HT1080 (cell line): ENCODE results near the gene INSL3. TPM values are rescaled to one million over a fixed set of nuclear protein-coding genes. Genes with fewer than 3 reads are reported as not detected.
A peak's percentile ranks its signal among the peaks of the same experiment; 100 is the strongest.
"Not testable (repeated sequence)": the region's sequence is repeated elsewhere in the genome, so short reads cannot be mapped to it uniquely, and the experiment has no call there.

Source experiments
- DNase-seq: peaks from one replicate; pipeline ENCODE4 v3.0.0-alpha.2; 2015; ENCODE audit warnings: low read depth
- total RNA-seq: library from RNA; depleted of rRNA; stranded (reverse); fragments of >200 nt; shearing (Covaris generic); gene quantifications from 2 replicates; pipeline ENCODE4 v1.2.3, GENCODE V29; 2014

The INSL3 gene
- total RNA-seq, 1 experiment from 2014 or later: not detected

- DNase-seq: no peak
These were observed 5.3 kb upstream of the INSL3 start for GRCh38 chr19:17826508-17827056.

DNA sequence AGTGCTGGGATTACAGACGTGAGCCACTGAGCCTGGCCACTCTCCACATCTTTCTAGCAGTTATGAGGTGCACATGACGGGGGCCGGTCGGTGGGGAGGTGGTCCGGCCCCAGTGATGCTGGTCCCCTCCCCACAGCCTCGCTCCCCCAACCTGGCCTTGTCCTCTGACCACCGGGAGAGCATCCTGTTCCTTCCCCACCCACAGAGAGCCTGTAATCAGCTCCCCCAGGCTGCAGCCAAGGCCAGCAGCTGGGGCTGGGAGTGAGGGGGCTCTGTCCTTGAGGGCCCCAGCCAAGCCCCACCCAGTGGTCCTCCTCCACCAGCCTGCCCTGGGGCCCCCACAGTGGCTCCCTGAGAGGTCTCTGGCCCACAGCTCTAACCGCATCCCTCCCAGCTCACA lies 3.0 kb upstream of the INSL3 start:
- DNase-seq: no peak

GRCh38 chr19:17817668-17818363 lies 3.5 kb downstream of the INSL3 start:
- DNase-seq: no peak

- no peak for DNase-seq
These were observed 9.2 kb downstream of the INSL3 start for GRCh38 chr19:17812099-17812498.

- DNase-seq: no peak
These were observed 9.6 kb downstream of the INSL3 start for GRCh38 chr19:17811681-17812080.

- no peak for DNase-seq
These were observed 10.2 kb downstream of the INSL3 start for GRCh38 chr19:17811103-17811502.

- DNase-seq: no peak
These were observed 13.5 kb downstream of the INSL3 start for GRCh38 chr19:17807731-17808316.

DNA sequence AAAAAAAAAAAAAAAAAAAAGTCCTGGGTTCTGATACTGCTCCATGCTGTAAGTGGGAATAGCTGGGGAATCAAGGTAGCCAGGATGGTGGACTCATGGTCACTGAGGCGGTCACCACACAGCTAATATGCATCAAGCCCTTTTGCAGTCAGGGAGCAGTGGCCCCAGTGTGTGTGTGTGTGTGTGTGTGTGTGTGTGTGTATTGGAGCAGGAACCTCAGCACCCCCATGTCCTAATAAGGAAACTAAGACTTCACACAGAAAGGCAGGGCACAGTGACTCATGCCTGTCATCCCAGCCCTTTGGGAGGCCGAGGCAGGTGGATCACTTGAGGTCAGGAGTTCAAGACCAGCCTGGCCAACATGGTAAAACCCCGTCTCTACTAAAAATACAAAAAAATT lies 14.4 kb downstream of the INSL3 start:
- no peak for DNase-seq

- DNase-seq: no peak
These were observed 15.9 kb downstream of the INSL3 start for GRCh38 chr19:17805427-17805826.

DNA sequence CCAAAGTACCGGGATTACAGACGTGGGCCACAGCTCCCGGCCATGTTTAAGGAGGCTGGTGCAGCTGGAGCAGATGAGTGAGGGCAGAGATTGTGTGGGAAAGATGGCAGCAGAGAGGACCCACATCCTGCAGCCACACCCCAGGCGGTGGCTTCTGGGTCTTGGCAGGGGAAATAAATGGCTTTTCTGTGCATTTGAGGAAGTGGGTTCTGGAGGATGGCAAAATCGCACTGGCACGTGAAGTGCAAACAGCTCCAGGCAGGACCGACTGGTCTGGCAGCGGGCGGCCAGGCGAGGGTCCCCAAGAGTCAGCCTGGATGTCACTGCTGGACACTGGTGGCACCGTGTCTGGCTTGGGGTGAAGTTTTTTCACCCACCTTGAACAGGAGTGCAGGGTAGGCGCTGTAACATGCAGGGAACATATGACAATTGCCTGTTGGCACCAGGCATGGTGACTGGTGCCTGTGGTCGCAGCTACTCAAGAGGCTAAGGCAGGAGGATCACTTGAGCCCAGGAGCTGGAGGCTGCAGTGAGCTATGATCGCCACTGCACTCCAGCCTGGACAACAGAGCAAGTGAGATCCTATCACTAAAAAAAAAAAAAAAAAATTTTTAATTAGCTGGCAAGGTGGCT lies 17.9 kb downstream of the INSL3 start:
- peak; percentile 18 for DNase-seq

- no peak for DNase-seq
These were observed 19.0 kb downstream of the INSL3 start for GRCh38 chr19:17802137-17802858.

DNA sequence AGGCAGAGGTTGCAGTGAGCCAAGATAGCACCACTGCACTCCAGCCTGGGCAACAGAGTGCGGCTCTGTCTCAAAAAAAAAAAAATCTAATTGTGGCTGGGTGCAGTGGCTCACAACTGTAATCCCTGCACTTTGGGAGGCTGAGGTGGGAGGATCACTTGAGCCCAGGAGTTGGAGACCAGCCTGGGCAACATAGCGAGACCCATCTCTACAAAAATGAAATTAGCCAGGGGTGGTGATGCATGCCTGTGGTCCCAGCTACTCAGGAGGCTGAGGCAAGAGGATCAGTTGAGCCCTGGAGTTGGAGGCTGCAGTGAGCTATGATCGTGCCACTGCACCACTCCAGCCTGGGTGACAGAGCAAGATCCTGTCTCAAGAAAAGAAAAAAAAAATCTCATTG lies 22.7 kb downstream of the INSL3 start:
- DNase-seq: not testable (repeated sequence)

DNA sequence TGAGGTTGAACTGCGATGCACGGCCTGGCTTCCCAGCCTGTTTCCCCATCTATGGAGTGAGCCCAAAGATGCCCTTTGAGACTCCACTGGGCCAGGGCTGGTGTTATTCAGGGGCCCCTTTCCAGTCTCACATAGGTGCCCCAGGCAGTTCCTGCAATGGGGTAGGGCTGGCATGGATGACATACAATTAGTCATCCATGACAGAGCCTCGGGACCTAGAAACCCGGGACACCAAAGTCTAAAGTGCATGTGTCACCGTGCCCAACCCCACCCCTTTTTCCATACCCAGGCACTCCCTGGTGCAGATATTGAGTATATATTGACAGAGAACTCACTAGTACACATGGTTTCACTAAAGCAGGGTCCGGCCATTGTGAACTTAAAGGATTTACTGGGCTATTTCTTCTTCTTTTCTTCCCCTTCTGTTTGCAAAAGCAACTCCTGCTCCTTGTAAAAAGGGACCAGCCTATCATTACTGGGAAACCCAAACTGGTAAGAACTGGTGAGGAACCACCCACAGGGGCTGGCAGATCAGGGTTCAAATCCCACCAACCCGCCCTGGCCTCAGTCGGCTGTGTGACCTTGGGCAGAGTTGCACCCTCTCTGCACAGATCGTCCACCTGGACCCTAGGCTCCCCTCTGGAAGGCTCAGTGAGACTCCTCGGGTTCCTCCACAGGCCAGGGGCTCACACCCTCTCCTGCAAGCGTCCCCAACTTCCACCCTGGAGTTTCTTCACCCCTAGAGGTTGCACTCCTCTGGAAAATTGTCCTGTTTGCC lies 23.7 kb downstream of the INSL3 start:
- DNase-seq: peak; percentile 79

DNA sequence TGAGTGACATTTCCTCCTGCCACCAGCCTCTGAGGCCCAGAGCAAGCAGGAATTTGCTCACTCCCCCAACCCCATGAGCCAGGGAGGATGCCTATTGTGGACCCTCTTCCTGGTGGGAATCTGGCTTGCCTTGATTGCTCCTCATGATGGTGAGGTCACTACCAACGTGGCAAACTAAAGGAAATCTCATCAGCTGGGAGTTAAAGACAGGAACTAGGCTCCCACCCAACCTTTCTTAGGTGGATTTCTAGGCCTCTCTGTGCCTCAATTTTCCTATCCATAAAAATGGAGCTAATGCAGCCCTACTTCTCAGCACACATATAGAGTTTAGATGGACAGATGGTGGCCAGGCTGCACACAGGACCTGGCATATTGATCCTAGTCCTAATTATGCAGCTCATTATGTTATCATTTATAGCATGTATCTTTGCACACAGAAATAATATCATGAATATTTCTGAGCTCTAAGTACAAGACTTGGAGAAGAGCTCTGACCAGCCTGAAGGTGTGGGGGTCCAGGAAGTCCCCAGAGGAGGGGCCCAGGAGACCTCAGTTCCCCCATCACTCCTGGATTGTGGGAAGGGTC lies 24.4 kb downstream of the INSL3 start:
- DNase-seq: no peak

DNA sequence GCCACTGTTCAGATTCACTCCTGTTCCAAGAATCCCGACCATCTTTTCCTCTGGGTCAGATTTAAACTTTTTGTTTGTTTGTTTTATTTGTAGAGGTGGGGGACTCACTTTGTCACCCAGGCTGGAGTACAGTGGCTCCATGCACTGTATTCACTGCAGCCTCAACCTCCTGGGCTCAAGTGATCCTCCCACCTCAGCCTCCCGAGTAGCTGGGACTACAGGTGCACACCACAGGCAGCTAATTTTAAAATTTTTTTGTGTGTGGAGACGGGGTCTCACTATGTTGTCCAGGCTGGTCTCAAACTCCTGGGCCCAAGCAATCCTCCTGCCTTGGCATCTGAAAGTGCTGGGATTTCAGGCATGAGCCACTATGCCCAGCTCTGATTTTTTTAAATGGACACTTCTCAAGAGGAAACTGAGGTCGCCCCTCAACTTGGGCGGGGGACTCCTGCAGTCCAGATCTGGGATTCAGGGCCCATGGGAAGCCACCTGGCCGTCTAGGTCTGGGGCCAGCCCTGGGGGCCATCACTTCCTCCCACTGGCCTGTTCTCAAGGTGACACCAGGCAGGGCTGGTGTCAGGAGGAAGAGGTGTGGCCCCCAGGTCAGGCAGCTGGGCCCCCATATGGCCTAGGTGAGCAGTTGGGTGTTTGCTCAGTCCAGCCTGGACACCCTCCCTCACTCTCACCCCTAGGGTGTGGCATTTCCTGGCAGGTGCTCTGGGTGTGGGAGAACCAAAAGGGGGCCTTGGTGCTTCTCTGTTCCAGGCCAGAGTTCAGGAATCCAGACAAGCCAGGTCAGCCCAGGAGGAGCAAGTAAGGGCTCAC lies 25.1 kb downstream of the INSL3 start:
- no peak for DNase-seq

DNA sequence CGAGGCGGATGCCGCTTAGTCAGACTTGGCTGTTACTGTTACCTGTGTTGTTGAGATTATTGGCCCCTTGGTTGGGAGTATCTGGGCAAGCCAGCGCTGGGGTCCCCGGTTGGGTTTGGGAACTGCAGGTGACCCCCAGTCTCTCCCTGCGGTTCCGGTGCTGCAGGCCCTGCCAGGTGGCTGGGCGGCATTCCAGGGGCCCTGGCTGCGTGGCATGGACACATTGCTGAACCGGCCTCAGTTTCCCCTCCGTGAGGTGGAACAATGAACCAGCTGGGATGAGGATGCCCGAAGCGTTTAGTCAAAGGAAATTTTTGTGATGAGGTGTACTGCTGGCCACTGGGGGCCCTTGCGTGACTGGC lies 25.8 kb downstream of the INSL3 start:
- DNase-seq: no peak

DNA sequence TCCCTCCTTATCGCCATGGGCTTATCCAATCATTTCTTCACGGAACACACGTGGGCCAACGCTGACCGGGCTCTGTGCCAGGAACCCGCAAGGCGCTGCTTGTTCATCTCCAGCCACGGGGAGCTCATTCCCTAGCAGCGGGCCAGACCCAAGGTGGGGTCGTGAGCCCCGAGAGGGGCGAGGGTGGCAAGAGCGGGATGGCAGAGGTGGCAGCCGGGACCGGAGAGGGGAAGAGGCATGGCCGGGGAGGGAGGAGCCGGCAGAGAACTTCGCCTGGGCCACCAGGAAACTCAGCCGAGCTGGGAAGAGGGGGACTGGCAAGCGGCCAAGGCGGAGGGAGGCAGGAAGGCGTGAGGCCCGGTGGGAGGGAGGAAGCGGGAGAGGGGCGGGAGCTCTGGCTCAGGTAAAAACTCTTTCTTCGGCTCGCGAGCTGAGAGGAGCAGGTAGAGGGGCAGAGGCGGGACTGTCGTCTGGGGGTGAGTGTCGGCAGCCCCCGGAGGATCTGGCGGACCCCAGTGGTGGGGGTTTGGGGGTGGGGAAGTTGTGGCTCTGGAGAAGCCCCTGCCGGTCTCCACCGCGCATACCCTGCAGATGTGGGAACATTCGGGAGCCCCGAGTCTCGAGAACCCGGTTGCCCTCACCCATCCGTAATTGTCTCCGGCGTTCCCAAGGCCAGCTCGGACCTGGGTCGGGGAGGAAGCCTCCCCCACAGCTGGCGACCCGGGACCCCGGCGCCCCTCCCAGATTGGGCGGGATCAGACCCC lies 26.4 kb downstream of the INSL3 start, which contains the start of gene B3GNT3:
B3GNT3 (plus strand) TSS at position 408 of the 764 bp plus-strand sequence. CDS start 12,670 bp downstream, outside the sequence.
- DNase-seq: peak; percentile 15

DNA sequence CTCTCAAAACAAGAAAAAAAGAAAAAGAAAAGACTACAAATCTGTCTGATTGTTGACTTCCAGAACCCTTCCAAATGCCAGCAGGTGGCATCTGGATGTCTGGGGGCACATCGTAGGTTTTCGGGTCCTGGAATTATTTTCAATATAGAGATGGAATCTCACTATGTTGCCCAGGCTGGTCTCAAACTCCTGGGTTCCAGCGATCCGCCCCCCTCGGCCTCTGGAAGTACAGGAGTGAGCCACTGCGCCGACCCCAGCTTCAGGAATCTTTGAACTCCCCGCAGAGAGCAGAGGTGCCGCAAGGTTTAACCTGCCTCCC lies 26.9 kb downstream of the INSL3 start:
- DNase-seq: no peak
